HepG2 (cell line): ENCODE data around the gene MYO18A. TPM values are rescaled to one million over a fixed set of nuclear protein-coding genes. Genes with fewer than 3 reads are reported as not detected.

Experiments used
- AHR ChIP-seq: IDR thresholded peaks from 2 replicates; pipeline ENCODE4 v1.6.1; 2018; ENCODE audit warnings: missing genetic modification reagents, missing compliant biosample characterization
- BCL3 ChIP-seq: sonication (generic); formaldehyde crosslinking; IDR thresholded peaks from 2 replicates; pipeline ENCODE4 v1.5.1; 2020; ENCODE audit warnings: mild to moderate bottlenecking, missing genetic modification reagents, moderate library complexity
- CHD2 ChIP-seq: IDR thresholded peaks from 2 replicates; pipeline ENCODE4 v1.6.1; 2011; ENCODE audit warnings: low read depth, low read length, improper control_type of control experiment
- FOXP1 ChIP-seq, 2 experiments: fragments of 450-650 bp in 1 of 2; IDR thresholded peaks; 2 replicates each; pipeline ENCODE4 v1.6.1; 2017 to 2018; ENCODE audit warnings: antibody characterized with exemption in 1 of 2
- HMGXB3 ChIP-seq: sonication (generic); formaldehyde crosslinking; IDR thresholded peaks from 2 replicates; pipeline ENCODE4 v1.4.0; 2020; ENCODE audit warnings: missing genetic modification reagents, borderline replicate concordance
- JARID2 ChIP-seq: sonication (generic); formaldehyde crosslinking; IDR thresholded peaks from 2 replicates; pipeline ENCODE4 v1.8.1; 2023; ENCODE audit warnings: missing genetic modification reagents, inconsistent platforms; ENCODE audit not compliant: insufficient replicate concordance
- JUND ChIP-seq: sonication (generic); formaldehyde crosslinking; IDR thresholded peaks from 2 replicates; pipeline ENCODE4 v1.8.0; 2022; ENCODE audit warnings: mild to moderate bottlenecking, missing genetic modification reagents
- KMT2A ChIP-seq: sonication (generic); formaldehyde crosslinking; IDR thresholded peaks from 2 replicates; pipeline ENCODE4 v1.4.0; 2020; ENCODE audit warnings: missing genetic modification reagents
- NR1H2 ChIP-seq: sonication (generic); formaldehyde crosslinking; IDR thresholded peaks from 2 replicates; pipeline ENCODE4 v1.8.1; 2022; ENCODE audit warnings: low read depth, missing genetic modification reagents, borderline replicate concordance
- TMF1 ChIP-seq: sonication (generic); formaldehyde crosslinking; IDR thresholded peaks from 2 replicates; pipeline ENCODE4 v1.8.1; 2022; ENCODE audit warnings: low read depth, missing genetic modification reagents
- ZBTB25 ChIP-seq: IDR thresholded peaks from 2 replicates; pipeline ENCODE4 v1.6.1; 2018; ENCODE audit warnings: missing genetic modification reagents
- ZBTB34 ChIP-seq: sonication (generic); formaldehyde crosslinking; IDR thresholded peaks from 2 replicates; pipeline ENCODE4 v1.8.0; 2022; ENCODE audit warnings: mild to moderate bottlenecking, missing genetic modification reagents
- ZFP90 ChIP-seq: sonication (generic); formaldehyde crosslinking; IDR thresholded peaks from 2 replicates; pipeline ENCODE4 v1.8.0; 2022; ENCODE audit warnings: missing genetic modification reagents, mild to moderate bottlenecking, inconsistent platforms, borderline replicate concordance
- ZNF282 ChIP-seq: fragments of 450-650 bp; IDR thresholded peaks from 2 replicates; pipeline ENCODE4 v1.6.1; 2018; ENCODE audit not compliant: partially characterized antibody
- ZNF609 ChIP-seq: sonication (generic); formaldehyde crosslinking; IDR thresholded peaks from 2 replicates; pipeline ENCODE4 v1.4.0; 2020; ENCODE audit warnings: mild to moderate bottlenecking, missing genetic modification reagents, borderline replicate concordance
- ZNF773 ChIP-seq: sonication (generic); formaldehyde crosslinking; IDR thresholded peaks from 2 replicates; pipeline ENCODE4 v1.4.0; 2020; ENCODE audit warnings: missing genetic modification reagents, borderline replicate concordance
- polyA plus RNA-seq, 8 experiments: library from polyadenylated mRNA; depleted of rRNA in 3 of 8; stranded (reverse) in 7 of 8; unstranded in 1 of 8; fragments of >200 nt; fragmentation: Illumina TruSeq in 4 of 8; extraction: Trizol in 4 of 8; gene quantifications; 2 replicates each; pipeline versions ENCODE4 v1.2.1 to v1.2.3, GENCODE V29; 2011 to 2016; ENCODE audit warnings: low read depth in 4 of 8, missing spikeins in 1 of 8, mixed read lengths in 1 of 8; ENCODE audit not compliant: insufficient read depth in 1 of 8
- total RNA-seq, 5 experiments: library from RNA; depleted of rRNA; stranded (reverse); fragments of >200 nt; fragmentation: Illumina TruSeq; extraction: Trizol; gene quantifications; 2 replicates each; pipeline ENCODE4 v1.2.3, GENCODE V29; 2016; ENCODE audit warnings: low read depth in 1 of 5

Gene MYO18A
- total and polyA plus RNA-seq, 2 of the 13 experiments (the other 11 are each of a cell fraction or from before 2014, with no cell fraction given), result 16.8 to 24.8 TPM

GRCh38 chr17:29219378-29220047 lies 39.3 kb upstream of the MYO18A start (continued):
- TF ChIP-seq BCL3 (CRISPR knock-in tag) (no peak), HMGXB3 (CRISPR knock-in tag) (no peak), NR1H2 (CRISPR knock-in tag) (no peak), JARID2 (CRISPR knock-in tag) (no peak), FOXP1 (IDR thresholded peaks at IDR 0.05) (no peak), FOXP1 (CRISPR knock-in tag; IDR thresholded peaks at IDR 0.05) (no peak), ZNF773 (CRISPR knock-in tag) (no peak), JUND (no peak), CHD2 (no peak), ZNF282 (no peak), AHR (CRISPR knock-in tag) (no peak), TMF1 (CRISPR knock-in tag) (no peak), ZNF609 (CRISPR knock-in tag) (no peak), ZBTB25 (CRISPR knock-in tag) (no peak), ZFP90 (no peak), ZBTB34 (CRISPR knock-in tag) (no peak), KMT2A (CRISPR knock-in tag) (no peak)
